ENCODE data around the gene MT1G. TPM values are rescaled to one million over a fixed set of nuclear protein-coding genes. Genes with fewer than 3 reads are reported as not detected.

The MT1G gene
- total RNA-seq, 1 donor, result not detected

DNA sequence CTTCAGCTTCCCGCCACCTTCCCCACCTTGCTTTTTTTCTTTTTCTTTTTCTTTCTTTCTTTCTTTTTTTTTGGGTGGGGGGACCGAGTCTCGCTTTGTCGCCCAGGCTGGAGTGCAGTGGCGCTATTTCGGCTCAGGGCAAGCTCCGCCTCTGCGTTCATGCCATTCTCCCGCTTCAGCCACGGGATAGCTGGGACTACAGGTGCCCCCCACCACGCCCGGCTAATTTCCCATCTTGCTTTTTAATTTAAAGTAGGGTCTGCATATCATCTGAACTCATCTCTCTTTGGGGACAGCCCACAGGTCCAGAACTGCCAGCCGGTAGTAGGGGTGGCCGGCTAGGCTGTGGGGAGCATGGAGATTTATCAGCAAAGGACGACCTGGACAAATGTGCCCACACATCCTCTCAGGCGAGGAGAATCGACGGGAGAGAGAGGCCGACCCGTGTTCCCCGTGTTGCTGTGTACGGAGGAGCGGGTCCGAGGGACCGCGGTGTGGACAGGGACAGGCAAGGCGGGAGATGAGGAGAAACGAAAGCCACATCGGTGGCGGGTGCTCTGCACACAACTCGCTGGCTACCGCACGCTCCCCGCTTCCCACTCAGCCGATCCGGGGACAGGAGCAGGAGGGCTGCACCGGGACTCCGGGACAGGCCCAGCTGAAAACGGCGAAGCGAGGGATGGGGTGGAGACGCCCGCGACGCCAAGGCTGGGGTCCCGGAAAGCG, 33.0 kb downstream of the MT1G start:
- no peak overlapping the region for H3K4me3 ChIP-seq (ENCODE audit: low read depth, low read length)
- no peak for DNase-seq (ENCODE audit: low read depth)
- TF ChIP-seq, protein P1, sequence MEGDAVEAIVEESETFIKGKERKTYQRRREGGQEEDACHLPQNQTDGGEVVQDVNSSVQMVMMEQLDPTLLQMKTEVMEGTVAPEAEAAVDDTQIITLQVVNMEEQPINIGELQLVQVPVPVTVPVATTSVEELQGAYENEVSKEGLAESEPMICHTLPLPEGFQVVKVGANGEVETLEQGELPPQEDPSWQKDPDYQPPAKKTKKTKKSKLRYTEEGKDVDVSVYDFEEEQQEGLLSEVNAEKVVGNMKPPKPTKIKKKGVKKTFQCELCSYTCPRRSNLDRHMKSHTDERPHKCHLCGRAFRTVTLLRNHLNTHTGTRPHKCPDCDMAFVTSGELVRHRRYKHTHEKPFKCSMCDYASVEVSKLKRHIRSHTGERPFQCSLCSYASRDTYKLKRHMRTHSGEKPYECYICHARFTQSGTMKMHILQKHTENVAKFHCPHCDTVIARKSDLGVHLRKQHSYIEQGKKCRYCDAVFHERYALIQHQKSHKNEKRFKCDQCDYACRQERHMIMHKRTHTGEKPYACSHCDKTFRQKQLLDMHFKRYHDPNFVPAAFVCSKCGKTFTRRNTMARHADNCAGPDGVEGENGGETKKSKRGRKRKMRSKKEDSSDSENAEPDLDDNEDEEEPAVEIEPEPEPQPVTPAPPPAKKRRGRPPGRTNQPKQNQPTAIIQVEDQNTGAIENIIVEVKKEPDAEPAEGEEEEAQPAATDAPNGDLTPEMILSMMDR (IDR thresholded peaks at IDR 0.05; ENCODE audit: insufficient read depth, low read length), result no peak

DNA sequence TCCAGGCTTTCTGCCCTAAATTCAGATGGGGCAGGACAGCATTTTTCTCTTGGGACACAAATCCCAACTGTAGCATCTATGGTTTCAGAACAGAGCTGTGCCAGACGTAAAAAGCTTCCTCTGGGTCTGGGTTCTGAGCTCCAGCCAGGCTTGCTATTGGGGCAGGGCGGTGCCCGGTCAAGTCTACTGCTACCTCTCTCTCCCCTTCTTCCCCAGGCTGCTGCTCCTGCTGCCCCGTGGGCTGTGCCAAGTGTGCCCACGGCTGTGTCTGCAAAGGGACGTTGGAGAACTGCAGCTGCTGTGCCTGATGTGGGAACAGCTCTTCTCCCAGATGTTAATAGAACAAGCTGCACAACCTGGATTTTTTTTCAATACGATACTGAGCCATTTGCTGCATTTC, 34.3 kb downstream of the MT1G start:
- TF ChIP-seq, protein P1 (IDR thresholded peaks at IDR 0.05; ENCODE audit: insufficient read depth, low read length), result no peak
- H3K4me3 ChIP-seq (ENCODE audit: low read depth, low read length), result no peak overlapping the region
- DNase-seq (ENCODE audit: low read depth), result no peak

DNA sequence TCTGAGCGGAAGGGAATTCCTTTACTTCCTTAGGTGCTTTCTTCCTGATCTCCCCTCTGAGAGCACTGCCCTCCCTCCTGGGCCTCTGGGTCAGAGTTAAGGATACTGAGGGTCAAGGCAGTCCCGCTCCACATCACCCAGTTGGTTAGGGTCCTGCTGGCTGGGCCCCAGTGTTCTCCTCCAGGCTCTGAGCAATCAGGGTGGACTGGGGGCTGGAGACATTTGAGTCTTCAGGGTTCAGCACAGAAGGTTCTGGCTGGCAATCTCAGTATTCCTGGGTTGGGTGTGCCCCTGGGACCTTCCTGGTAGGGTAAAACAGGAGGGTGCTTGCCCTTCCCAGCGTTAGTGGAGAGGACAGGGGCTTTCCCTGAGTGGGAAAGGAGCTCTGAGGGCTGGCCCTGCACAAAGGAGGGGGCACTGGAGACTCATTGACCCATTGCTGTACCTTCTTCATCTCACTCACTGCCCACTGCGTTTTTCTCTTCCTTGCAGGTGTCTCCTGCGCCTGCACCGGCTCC, 35.0 kb downstream of the MT1G start:
- TF ChIP-seq, protein P1 (IDR thresholded peaks at IDR 0.05; ENCODE audit: insufficient read depth, low read length), result no peak
- peak overlapping the region; percentile 51 for H3K4me3 ChIP-seq (ENCODE audit: low read depth, low read length)
- no peak for DNase-seq (ENCODE audit: low read depth)

DNA sequence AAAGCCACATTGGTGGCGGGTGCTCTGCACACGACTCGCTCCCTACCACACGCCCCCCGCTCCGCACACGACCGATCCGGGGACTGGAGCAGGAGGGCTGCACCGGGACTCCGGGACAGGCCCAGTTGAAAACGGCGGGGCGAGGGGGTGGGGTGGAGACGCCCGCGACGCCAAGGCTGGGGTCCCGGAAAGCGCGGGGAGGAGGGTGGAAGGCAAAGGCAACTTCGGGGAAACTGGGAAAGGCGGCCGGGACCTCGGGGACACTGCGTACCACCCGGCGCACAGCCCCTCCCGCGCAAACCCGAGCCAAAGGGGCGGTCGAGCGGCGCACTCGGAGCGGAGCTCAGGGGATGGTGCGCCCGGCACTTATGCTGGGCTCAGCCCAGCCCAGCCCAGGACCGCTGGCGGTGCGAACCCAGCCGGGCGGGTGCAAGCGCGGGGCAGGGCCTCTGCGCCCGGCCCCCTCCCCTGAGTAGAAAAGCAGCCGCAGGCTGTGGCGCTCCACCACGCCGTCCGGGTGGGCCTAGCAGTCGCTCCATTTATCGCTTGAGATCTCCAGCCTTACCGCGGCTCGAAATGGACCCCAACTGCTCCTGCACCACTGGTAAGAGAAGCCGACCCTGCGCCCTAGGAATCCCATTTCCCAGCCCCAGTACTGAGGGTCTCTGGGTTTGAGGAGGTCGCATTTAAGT, 35.6 kb downstream of the MT1G start, which contains the start of gene MT1M:
MT1M (plus strand) TSS at position 504 of the 692 bp plus-strand sequence; CDS start at position 577, 73 bp downstream.
- peak within 1 kb of the TSS; percentile 51 for H3K4me3 ChIP-seq (ENCODE audit: low read depth, low read length)
- TF ChIP-seq, protein P1 (IDR thresholded peaks at IDR 0.05; ENCODE audit: insufficient read depth, low read length), result no peak
- DNase-seq (ENCODE audit: low read depth), result no peak

DNA sequence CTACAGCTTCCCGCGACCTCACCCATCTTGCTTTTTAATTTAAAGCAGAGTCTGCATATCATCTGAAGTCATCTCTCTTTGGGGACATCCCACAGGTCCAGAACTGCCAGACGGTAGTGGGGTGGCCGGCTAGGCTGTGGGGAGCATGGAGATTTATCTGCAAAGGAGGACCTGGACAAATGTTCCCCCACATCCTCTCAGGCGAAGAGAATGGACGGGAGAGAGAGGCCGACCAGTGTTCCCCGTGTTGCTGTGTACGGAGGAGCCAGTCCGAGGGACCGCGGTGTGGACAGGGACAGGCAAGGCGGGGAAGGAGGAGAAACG, 36.1 kb downstream of the MT1G start:
- TF ChIP-seq, protein P1 (IDR thresholded peaks at IDR 0.05; ENCODE audit: insufficient read depth, low read length), result no peak
- DNase-seq (ENCODE audit: low read depth), result no peak
- H3K4me3 ChIP-seq (ENCODE audit: low read depth, low read length), result peak overlapping the region; percentile 51

DNA sequence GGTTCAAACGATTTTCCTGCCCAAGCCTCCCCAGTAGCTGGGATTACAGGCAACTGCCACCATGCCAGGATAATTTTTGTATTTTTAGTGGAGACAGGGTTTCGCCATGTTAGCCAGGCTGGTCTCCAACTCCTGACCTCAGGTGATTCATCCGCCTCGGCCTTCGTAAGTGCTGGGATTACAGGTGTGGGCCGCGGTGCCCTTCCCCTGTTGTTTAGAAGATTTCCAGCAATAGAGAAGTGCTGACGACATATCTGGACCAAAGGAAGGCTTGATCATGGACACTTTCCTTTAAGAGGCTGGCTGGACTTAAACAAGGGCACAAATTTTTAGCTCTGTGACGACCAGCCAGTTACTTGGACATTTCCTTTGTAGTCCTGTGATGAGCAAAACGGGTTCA, 36.7 kb downstream of the MT1G start:
- DNase-seq (ENCODE audit: low read depth), result no peak
- TF ChIP-seq, protein P1 (IDR thresholded peaks at IDR 0.05; ENCODE audit: insufficient read depth, low read length), result no peak
- no peak overlapping the region for H3K4me3 ChIP-seq (ENCODE audit: low read depth, low read length)

Measured in fibroblast of the aortic adventitia (primary cell).